Body of pancreas (tissue), 4 donors: ENCODE data around the gene RPS6KA2.

Experiments
- CTCF ChIP-seq, 7 experiments: fragments of 450-650 bp in 4 of 7; fragments of 200-600 bp in 3 of 7; sonication (generic) in 3 of 7; IDR thresholded peaks; one replicate each; pipeline ENCODE4 v1.5.1; 2016 to 2019; ENCODE audit warnings: antibody characterized with exemption in 7 of 7
- POLR2A ChIP-seq, 3 donors: fragments of 450-650 bp; IDR thresholded peaks; one replicate each; pipeline ENCODE4 v1.6.1; 2016; ENCODE audit warnings: antibody characterized with exemption in 3 of 3, mild to moderate bottlenecking in 2 of 3

- TF ChIP-seq CTCF (IDR thresholded peaks at IDR 0.05) (no peak), POLR2A (IDR thresholded peaks at IDR 0.05) (no peak)
Observed at GRCh38 chr6:166650824-166651807, 24.1 kb upstream of the RPS6KA2 start.
